Stimulated activated CD8-positive, alpha-beta memory T cell treated with anti-CD3 and anti-CD28 coated beads, Interleukin-15, amount 100 ng/mL, for 1 hour (primary cell): ENCODE results near the gene C9orf43.
"Not testable (repeated sequence)": the region's sequence is repeated elsewhere in the genome, so short reads cannot be mapped to it uniquely, and the experiment has no call there.

Experiments
- DNase-seq: peaks from one replicate; pipeline ENCODE4 v3.0.0-alpha.2; 2020; ENCODE audit warnings: low read depth

Gene C9orf43, protein sequence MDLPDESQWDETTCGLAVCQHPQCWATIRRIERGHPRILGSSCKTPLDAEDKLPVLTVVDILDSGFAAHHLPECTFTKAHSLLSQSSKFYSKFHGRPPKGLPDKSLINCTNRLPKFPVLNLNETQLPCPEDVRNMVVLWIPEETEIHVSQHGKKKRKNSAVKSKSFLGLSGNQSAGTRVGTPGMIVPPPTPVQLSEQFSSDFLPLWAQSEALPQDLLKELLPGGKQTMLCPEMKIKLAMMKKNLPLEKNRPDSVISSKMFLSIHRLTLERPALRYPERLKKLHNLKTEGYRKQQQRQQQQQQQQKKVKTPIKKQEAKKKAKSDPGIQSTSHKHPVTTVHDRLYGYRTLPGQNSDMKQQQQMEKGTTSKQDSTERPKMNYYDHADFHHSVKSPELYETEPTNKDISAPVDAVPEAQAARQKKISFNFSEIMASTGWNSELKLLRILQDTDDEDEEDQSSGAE

DNA sequence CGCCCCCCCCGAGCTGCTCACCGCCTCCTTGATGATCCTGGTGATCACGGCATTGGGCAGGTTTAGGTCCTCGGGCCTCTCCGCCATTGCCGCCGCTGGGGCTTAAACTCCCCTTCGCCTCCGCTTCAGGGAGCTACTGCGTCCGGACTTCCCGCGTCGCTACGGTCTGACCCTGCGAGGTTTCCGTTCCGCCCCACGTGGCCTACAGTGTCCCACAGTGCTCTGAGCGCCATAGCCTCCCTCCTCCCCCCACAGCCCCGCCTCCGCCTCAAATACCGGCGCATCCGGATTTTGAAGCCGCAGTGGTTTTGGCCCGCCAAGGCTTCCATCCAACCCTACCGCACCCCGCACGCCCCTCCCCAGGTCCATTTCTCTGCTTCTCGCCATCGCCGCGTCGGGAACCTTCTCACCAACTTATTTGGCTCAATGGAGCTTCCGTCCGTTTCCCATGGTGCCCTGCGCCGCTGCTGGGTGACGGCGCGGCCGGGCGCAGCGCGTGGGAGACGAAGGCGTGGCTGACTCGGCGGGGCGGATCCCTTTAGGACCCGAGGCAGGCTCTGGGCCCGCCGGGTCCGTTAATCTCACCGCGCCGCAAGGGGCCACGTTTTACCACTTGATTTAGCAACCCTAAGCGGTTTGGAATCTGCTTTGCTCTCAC lies at the start of gene C9orf43, which contains the start of gene POLE3:
Gene C9orf43, plus strand, starts transcription at position 541 of the 658 bp plus-strand sequence. CDS start 2,747 bp downstream, outside the sequence.
Gene POLE3, minus strand, starts transcription at position 469 of the 658 bp plus-strand sequence. Its CDS starts 382 bp downstream, at position 87.
- peak; percentile 93 for DNase-seq

DNA sequence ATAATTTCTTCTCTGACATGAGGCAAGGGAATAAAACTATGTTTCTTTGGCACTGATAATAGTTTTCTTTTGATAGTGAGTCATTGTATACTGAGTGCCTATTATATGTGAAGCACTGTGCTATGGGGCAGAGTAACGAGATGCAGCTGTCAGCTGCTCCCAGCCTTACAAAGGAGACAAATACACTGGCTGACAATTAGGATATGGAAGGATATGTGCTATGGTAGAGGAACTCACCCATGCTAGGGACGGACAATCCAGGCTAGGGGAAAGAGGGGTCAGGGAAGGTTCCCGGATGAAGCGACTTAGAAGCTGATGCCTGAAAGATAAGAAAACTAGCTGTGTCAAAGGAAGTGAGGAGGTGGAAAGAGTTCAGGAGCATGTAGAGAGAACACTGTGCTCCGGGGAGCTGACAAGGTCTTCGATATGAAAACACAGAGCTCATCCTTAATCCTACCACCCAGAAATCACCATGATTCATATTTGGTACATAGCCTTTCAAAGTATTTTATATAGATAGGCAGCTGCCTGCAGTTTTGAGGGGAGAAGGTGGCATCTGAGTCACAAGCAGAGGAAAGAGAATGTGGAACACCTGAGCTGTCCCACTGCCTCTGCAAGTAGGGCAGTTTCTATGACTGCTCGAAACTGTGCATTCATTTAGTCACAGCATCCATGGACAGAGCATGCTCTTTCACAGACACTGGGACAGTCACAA lies 49.1 kb upstream of the C9orf43 start:
- DNase-seq: no peak

DNA sequence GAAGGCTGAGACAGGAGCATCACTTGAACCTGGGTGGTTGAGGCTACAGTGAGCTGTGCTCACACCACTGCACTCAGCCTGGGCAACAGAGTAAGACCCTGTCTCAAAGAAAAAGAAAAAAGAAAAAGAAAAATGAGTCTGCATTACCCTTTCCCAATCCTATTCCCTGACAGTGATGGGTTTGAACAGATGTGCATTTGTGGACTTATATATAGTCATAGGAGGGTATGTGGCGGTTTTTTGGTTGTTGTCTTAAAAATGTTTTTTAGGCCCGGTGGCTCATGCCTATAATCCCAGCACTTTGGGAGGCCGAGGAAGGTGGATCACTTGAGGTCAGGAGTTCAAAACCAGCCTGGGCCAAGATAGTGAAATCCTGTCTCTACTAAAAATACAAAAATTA lies 47.2 kb upstream of the C9orf43 start:
- DNase-seq: no peak

DNA sequence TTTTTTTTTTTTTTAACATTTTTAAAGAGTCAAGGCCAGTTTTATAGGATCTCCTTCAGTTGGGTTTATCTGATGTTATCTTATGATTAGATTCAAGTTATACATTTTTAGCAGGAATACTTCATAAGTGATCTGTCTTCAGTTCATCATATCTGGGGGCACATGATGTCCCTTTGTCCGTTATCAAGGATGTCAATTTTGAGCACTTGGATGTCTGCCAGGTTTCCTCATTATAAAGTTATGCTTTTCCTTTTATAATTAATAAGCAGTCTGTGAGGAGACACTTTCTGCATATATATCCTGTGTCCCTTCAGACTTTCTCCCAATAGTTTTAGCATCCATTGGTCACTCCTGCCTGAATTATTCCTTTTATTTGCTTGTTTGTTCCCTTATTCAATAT lies 45.6 kb upstream of the C9orf43 start:
- DNase-seq: no peak

DNA sequence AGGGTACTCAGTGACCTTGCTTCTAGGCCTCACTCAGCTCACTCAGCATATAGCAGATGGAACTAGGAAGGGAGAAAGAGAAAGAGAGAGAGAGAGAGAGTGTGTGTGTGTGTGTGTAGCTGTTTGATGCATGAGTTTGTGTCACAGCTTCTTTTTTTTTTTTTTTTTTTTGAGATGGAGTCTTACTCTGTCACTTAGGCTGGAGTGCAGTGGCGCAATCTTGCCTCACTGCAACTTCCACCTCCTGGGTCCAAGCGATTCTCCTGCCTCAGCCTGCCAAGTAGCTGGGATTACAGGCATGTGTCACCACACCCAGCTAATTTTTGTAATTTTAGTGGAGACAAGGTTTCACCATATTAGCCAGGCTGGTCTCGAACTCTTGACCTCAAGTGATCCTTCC lies 44.9 kb upstream of the C9orf43 start:
- DNase-seq: not testable (repeated sequence)

DNA sequence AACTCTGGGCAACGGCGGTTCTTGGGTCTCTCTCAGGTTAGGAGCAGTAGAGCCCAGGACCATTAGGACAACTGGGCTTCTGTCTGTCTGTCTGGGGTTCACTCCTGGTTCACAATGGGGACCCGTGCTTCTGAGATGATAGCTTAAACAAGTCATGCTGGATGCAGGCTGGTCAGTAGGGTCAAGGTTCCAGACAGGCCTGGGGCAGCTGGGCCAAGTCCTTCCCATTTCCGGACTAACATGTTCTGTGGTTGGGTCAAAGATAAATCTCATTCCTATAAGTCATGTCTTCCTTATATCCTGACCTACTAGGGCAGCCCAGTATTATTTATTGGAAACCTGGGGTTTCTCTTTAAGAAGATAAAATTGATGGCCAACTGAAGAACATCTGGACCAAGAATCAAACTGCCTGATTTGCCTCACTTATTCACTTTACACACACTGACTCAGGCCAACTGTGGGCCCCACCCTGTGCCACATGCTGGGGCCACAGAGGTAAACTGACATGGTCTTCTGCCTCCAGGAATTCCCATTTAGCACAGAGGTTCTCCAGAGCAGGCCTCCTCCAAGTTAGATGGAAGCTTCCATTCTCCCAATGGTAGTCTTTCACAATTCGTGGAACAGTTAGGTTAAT lies 42.1 kb upstream of the C9orf43 start:
- DNase-seq: no peak

DNA sequence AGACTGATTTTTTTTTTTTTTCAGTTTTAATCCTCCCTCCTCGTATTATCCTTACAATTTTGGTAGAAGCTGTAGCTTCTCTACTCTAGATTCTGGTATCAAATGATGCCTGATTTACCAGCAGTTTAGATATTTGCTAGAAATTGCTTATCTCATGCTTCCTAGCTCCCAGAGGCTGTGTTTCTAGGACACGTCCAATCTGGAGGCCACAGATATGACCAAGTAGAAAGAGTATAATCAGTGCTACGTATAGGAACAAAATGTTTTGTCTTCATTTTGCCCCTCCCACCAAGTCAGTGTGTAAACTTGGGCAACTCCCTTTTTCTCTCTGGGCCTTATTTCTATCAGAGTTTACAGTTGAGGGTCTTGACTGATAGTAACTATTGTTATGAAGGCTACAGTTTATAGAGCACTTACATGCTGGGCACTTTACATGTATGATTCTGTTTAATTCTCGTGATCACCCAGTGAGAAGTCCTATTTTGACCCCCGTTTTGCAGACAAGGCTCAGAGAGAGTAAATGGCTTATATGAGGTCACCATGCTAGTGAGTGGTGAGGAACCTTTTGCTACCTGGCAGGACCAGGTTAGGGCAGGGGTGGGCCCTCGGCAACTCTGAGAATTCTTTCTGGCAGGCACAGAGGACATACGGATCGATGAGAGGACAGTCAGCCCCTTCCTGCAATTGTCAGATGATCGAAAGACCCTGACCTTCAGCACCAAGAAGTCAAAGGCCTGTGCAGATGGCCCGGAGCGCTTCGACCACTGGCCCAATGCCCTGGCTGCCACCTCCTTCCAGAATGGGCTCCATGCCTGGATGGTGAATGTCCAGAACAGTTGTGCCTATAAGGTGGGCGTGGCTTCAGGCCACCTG lies 41.3 kb upstream of the C9orf43 start:
- DNase-seq: no peak

DNA sequence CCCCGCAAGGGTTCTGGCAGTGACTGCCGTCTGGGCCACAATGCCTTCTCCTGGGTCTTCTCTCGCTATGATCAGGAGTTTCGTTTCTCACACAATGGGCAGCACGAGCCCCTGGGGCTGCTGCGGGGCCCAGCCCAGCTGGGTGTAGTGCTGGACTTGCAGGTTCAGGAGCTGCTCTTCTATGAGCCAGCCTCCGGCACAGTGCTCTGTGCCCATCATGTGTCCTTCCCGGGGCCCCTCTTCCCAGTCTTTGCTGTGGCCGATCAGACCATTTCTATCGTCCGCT lies 40.7 kb upstream of the C9orf43 start:
- no peak for DNase-seq

DNA sequence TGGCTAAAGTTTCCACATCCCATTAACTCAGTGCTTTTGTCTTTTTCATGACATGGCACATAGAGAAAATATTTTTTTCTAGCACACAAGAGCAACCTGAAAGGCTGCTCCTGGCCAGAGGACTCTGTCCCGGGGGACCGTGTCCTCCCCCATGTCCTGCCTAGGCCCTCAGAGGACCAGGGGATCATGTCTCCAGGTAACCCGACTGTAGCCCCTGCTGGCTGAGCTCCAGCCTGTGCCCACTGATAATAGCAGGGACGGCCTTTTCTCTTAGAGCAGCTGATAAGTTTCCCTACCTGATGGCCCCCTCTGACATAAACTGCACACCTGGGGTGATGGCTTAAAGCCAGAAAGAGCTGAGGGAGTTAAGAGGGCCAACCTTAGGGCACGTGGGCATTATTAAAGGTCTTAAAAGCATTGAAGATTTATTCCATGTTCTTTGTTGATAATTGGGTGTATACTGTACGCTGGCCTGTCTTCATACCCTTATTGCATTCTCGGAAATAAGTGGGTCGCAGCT lies 39.7 kb upstream of the C9orf43 start:
- DNase-seq: no peak

DNA sequence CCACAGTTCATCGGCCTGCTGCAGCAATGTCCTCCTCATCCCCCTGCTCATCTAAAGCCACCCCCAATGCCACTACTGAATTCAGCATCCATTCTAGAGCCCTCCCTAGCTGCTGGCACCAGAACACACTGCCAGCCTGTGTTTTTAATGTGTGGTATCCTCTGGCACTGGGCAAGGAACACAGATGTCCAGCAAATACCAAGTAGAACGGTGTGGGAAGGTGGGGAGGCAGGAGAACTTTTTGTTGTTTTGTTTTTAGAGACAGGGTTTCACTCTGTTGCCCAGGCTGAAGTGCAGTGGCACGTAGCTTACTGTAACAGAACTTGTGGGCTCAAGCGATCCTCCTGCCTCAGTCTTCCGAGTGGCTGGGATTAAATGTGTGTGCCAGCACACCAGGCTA lies 38.5 kb upstream of the C9orf43 start:
- DNase-seq: no peak

DNA sequence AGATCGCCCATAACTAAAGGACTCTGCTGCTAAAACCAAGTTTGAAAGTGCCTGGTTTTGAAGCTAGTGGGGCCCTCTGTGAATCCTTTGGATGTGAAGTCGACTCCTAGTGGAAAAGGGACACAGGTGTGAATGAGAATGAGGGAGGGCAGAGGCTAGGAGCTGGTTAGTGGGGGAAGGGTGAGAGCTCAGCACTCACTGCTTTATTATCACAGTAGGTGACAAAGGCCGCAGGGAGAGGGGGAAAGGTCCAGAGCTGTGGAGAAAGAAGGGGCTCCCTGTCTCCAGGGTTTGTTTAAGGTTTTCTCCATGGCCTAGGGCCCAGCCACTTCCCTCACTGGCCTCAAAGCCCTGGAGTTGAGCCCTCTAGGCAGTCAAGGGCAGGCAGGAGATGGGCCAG lies 37.3 kb upstream of the C9orf43 start:
- DNase-seq: no peak

DNA sequence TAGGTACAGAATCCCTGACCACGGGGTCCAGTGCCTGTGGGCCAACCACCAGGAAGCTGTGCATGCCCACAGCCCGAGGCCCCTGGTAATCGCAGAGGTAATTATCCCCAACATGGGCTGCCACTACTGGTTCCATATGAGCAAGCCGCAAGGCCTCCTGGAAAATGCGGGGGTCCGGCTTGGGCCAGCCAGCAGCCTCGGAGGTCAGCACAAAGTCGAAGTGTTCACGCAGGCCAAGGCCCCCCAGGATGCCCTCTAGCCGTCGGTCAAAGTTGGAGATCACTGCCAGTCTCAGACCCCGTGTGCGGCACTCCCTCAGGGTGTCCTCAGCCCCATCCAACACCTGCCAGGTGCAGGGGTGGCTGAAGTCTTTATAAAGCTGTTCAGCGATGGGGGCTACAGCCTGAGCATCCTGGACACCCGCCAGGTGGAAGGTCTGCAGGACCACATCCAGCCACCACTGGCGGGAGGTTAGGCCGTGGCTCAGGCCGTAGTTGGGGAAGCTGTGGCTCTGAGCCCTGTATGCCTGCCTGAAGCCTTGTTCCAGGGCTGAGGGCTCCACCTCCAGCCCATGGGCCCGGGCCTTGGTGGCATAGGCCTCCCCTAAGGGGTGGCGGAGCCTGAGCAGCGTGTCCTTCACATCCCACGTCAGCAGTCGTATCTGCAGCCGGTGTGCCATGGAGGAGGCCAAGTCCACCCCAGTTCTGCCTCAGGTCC lies 36.7 kb upstream of the C9orf43 start:
- DNase-seq: no peak

DNA sequence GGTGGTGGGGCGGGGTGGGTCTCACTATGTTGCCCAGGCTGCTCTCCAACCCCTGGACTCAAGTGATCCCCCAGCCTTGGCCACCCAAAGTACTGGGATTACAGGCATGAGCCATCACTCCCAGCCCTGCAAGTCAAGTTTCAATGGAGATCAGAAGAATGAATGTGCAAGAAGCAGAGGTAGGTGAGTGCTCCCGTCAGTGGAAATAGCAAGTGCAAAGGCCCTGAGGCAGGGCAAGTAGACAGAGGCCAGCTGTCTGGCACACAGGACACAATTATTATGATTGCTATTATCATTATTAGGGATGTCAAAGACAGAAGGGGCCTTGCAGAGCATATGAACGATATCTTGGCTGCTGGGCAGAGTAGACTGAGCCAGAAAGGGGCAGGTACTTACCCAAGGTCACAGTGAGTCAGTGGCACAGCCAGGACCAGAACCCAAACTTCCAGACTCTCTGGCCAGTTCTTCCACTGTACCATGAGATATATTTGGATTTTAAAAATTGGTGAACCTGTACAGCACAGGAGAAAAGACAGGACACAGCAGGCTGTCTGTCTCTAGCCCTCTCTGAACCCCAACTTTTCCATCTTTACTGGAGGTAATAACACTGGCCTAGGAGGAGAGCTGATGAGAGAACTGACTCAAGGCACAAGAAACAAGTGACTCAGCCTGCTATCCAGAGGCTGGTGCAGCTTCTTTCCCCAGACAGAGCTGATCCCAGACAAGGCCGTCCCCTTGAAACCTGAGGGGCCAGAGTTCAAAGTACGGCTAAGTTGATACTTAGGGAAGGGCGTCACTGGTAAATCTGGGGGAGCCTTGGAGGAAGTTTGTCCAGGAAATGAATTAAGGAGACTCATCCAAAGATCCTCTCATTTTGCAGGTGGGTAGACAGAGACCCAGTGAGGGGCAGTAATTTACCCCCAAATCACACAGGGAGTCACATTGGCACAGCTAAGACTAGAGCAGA lies 35.2 kb upstream of the C9orf43 start:
- no peak for DNase-seq

DNA sequence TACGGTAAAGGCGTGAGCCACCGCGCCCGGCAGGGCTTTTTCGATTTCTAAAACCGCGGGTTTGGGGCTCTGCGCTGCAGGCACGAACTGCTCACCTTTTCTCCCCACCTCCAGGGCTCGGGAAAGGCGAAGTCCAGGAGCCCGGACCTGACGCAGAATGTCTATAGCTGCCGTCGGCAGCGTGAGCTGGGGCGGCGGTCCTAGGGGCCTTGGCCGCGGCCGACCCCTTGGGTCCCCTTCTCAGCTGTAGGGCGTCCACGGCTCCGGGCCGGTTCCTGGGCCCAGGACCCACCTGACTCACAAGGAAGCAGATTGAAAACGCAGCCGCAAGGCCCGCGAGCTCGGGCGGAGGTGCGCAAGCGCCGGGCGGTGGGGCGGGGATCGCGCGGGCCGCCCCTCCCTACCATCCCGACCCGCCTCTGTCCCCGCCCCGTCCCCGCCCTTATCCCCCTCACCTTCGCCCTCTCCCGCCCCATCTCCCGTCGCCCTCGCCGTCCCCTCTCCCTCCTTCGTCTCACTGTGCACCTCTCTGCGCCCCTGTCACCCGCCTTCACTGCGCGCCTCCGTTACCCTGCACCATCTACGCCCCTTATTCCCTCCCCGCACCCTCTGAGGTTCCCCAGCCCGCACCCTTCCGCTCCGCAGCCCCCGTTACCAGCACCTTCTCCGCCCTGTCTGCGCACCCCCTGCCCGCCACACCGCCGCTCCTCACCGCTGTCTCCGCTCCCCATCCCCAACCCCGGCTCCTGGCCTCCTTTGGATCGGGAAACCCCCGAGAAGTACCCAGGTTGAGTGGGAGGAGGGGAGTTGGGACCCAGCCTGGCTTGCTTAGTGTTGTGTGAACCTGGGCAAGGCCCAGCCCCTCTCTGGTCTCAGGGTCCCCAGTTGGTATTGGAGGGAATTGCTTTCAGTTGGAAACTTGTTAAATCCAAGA lies 33.6 kb upstream of the C9orf43 start, which contains the start of gene HDHD3:
Gene HDHD3, minus strand, starts transcription at position 353 of the 934 bp plus-strand sequence. CDS start 2,632 bp downstream, outside the sequence.
- peak; percentile 53 for DNase-seq

DNA sequence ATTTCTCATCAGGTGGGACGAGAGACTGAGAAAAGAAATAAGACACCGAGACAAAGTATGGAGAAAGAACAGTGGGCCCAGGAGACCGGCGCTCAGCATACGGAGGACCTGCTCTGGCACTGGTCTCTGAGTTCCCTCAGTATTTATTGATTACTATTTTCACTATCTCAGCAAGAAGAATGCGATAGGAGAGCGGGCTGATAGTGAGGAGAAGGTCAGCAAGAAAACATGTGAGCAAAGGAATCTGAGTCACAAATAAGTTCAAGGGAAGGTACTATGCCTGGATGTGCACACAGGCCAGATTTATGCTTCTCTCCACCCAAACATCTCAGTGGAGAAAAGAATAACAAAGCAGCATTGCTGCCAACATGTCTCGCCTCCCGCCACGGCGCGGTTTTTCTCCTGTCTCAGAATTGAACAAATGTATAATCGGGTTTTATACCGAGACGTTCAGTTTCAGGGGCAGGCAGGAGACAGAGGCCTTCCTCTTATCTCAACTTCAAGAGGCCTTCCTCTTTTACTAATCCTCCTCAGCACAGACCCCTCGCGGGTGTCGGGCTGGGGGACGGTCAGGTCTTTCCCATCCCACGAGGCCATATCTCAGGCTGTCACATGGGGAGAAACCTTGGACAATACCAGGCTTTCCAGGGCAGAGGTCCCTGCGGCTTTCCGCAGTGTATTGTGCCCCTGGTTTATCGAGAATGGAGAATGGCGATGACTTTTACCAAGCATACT lies 31.3 kb upstream of the C9orf43 start:
- not testable (repeated sequence) for DNase-seq

DNA sequence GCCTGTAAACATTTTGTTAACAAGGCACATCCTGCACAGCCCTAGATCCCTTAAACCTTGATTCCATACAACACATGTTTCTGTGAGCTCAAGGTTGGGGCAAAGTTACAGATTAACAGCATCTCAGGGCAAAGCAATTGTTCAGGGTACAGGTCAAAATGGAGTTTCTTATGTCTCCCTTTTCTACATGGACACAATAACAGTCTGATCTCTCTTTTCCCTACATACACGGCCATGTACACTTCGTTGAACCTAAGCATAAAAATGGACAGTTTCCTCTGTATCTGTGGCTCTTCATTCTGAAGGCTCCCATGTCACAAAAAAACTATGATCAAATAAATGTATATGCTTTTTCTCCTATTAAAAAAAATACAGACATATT lies 30.7 kb upstream of the C9orf43 start:
- DNase-seq: not testable (repeated sequence)

DNA sequence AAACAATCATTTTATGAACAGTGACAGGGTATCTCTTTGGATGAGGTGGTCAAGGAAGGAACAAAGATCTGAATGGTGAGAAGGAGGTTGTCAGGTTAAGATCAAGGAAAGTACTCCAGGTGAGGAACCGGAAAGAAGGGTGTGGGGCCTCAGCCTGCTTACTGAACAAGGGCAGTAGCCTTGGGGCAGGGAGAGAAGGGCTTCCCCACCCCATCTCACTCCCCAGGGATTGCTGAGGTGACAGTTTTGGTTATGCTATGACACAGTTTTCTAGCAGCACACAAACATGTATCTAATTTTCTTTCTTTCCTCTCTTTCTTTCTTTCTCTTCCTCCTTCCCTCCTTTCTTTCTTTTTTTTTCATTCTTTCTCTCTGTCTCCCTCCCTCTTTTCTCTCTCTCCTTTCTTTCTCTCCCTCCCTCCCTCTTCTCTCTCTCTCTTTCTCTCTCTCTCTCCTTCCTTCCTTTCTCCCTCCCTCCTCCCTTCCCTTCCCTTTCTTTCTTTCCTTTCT lies 29.6 kb upstream of the C9orf43 start:
- no peak for DNase-seq
